ACHN (cell line): ENCODE results near the gene SLC16A8.
"Not testable (repeated sequence)": the region's sequence is repeated elsewhere in the genome, so short reads cannot be mapped to it uniquely, and the experiment has no call there.

Experiments
- DNase-seq: peaks from one replicate; pipeline ENCODE4 v3.0.0-alpha.2; 2015
- in situ Hi-C: cut with HindIII; loops from 2 replicates; pipeline ENCODE4 v1.10.0; 2017; ENCODE audit warnings: low sequenced_read_pairs, low pct_ligation_motif_present, low pct_unique_long_range_greater_than_20kb

Gene SLC16A8

DNA sequence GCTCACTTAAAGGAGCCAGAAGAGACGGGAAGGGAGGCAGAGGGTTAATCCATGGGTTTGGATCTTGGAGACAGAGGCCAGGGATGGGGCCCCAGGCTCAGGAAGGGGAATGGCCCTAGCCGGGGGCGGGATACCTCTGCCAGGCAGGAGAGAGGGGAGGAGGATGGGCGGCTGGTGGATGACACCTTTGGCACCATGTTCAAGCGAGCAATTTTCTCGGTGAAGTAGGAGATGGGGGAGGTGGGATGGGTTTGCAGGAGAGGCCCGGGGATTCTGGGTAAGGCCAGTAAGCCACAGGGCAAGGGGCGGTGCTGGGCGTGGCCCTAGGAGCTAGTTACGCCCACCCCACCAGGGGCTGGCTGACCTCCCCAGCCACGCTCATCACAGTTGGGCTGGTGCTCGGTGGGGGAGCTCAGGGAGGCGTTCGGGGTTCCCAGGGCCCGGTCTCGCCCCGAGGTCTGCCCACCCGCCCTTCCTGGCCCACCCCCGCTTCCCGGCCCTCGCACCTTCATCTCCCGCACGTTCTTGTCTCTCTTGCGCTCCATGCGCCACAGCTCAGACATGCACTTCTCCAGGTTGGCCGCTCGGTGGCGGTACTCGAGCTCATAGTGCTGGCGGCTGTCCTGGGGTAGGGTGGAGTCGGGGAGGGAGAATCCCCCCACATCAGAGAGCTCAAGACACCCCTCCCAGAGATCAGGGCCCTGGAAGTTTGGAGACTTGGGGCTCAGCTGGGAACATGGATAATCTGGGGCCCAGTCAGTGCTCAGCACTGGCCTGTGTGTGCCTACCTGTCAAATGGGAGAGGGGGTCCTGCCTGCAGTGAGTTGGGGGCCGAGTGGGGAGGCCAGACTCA, 13.8 kb upstream of the SLC16A8 start:
- no peak for DNase-seq
- in situ Hi-C loops: no loop called here

DNA sequence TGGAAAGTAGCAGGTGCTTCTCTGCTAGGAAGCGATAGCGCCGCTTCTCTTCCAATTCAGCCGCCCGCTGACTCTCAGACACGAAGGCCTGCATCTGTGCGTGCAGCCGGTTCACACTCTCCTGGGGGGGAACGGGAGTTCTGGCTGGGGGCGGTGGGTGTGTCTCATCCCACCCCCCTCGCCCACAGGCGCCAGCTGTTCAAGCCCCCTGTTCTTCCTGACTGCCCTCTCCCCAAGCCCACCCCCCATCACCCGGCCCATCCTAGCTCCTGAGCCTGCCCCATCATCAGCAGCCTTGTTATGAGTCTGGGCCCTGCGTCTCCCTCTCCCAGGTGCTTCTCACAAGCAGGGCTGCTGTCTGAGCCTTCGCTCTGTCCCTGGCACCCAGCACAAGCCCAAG, 13.1 kb upstream of the SLC16A8 start:
- no peak for DNase-seq
- in situ Hi-C loops: no loop called here

DNA sequence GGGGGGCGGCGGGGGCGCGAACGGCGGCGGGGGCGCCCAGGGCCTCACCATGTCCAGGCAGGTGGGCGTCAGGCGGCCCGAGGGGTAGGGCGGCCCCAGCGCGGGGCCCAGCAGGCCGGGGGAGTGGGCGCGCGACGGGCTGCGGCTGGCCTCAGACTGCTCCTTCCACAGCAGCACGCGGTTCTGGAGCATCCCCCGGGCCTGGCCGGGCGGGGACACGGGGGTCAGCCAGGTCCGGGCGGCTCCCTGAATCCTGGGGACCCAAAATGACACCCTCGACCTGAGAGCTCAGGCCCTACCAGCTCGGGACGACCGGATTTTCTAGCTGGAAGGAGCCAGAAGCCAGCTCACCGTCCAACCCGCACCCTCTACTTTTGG, 5.5 kb upstream of the SLC16A8 start:
- no peak for DNase-seq
- in situ Hi-C loops: no loop called here

DNA sequence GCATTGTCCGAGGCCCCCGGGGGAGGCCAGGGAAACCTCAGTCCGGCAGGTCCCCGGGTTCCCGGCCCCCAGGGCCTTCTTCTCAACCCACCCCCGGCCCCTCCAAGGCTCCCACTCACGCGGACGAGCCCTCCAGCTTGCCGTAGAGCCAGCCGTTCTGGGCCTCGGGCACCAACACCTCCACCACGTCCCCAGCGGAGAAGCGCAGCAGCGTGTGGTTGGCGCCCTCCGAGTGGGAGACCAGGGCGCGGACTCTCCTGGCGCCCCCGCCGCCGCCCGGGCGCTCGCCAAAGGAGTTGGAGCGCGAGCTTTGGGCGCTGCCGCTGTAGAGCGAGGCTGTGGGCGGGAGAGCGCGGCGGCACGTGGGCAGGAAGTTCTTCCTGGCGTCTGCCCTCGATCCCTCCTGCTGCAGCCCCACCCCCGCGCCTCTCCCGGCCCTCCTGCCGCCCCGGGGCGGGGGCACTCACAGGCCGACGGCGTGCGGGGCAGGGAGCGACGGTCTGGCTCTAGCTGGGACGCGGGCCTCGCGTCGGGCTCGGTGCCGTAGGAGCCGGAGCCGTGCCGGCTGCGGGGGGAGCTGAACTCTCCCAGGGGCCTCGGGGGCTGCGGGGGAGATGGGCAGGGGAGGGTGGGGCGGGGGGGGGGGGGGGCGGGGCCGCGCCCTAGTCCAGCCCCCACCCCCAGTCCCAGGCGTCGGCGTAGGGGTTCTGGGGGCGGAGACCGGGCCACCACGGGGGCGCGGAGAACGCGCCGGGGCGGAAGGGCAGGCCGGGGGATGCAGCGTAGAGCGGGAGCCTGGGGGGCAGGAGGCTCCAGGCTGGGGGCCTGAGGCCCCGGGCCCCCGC, 4.9 kb upstream of the SLC16A8 start:
- DNase-seq: no peak
- in situ Hi-C loops: no loop called here

DNA sequence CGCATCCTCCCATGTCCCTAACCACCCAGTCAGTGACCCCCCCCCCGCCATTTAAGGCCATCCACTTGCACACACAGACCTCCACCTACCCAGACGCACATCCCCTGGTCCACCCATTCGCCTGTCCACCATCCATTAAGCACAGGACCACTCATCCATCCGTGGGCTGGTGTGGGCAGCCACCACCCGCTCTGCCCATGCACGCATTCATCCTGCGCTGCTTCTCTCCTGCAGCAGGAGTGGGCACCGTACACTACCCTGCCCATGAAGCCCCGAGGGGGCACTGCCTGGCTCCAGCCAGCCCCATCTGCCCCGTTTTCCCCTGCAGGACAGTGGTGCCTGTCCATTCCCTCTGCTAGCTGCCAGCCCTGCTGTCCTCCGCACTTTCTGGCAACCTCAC, 3.9 kb upstream of the SLC16A8 start:
- in situ Hi-C loops: no loop called here
- no peak for DNase-seq

DNA sequence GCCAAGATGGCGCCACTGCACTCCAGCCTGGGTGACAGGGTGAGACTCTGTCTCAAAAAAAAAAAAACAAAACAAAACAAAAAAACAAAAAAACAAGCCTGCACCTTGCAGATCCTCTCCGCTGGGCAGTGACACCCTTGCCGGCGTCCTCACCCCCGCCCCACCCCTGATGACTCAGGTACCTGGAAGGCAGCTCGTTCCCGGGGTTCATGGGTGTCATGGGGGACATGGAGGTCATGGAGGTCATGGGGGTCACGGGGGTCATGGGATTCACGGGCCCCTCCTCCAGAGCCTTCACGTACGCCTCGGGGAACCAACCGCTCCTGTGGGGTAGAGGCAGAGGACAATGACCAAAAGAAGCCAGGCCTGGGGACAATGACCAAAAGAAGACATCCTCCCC, 3.0 kb upstream of the SLC16A8 start:
- DNase-seq: no peak
- in situ Hi-C loops: no loop called here

DNA sequence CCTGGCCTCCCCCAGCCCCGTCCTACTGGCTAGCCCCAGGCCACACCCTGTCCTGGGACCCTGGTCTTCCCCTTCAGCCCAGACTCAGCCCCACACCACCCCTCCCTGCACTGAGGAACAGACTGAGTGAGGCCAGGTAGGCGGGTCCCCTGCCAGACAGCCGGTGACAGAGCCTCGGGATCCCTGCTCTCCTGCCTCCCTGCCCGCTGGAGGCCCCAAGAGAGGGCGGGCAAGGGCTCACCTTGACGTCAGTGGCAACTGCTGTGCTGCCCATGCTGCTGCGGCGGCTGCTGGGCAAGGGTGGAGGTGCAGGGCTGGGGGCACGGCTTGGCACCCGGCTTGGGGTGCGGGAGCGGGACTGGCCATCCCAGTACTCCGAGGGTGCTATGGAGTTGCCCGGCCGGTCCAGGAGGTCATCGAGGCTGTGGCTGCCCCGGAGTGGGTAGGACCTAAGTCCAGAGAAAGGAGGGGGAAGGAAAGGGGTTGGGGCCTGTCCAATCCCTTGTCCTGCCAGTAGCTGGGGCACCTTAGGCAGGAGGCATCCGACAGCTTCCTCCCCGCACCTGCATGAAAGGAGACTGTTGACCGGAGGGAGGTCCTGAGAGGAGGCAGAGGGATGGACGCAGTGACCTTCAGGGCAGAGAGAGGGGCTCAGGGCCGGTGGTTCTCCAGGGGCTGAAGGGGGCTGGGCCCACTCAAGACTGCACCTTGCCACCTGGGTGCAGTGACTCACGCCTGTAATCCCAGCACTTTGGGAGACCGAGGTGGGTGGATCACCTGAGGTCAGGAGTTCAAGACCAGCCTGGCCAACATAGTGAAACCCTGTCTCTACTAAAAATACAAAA, 2.2 kb upstream of the SLC16A8 start:
- no peak for DNase-seq
- in situ Hi-C loops: no loop called here

DNA sequence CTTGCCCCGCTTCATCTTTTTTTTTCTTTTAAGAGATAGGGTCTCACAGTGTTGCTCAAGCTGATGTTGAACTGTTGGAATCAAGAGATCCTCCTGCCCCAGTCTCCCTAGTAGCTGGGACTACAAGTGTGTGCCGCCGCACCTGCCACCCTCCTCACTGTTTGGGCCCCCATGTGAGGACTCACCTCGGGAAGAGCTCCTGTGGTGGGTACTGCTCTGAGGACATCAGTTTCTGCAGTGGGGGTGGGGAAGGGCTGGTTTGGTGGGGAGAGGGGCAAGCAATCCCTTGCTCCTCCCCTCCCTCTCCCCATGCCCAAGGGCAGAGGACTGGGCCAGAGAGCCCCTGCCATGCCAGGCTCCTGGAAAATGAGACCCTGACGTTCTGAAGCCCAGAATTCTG, 1.5 kb upstream of the SLC16A8 start:
- no peak for DNase-seq
- in situ Hi-C loops: no loop called here

DNA sequence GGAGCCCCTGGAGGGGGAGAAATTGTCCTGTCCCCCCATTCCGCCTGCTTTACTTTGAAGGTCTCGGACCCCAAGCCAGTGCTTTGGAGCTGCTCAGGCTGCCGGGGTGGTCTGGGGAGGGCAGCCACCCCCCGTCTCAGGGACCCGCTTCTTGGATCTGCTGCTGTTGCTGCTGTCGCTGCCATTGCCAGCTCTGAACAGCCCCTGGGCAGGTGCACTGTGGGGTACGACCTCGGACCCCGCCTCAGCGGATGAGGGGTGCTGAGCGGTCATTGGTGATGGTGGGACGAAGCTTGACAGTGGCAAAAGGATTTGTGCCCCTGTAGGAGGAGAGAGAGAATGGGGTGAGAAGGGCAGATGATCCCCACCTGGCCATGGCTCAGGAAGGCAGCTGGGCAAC, 1.1 kb upstream of the SLC16A8 start:
- no peak for DNase-seq
- in situ Hi-C loops: no loop called here

DNA sequence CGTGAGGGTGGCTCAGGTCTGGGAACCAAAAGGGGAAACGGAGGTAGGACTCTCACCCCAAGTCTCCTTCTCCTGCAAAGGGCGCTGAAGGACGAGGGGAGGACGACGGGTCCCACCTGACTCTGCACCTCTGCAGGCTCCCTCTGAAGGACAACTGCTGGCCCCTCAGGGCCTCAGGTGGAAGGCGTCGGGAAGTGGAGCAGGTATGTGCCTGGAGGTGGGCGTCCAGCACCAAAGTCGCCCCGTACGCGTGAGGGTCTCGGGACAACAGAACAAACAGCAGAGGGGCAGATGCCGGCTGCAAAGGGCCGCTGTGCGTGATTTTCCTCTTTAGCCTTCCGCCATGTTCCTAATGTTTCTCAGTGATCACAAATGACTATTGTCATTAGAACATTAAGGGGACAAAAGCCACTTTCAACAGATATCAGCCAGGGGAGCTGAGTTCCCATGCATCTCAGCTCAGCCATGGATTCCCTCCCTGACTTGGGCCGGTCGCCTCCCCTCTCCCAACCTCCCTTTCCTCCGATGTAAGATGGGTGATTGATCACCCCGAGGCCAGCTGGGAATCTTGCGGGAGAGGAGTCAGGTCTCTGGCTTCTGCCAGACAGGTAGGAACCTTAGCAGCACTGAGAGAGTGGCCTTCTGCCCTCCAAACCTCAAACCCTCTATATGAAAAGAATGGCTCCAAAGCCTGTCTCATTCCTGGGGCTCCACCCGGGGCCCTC, 836 bp downstream of the SLC16A8 start:
- in situ Hi-C loops: no loop called here
- no peak for DNase-seq

DNA sequence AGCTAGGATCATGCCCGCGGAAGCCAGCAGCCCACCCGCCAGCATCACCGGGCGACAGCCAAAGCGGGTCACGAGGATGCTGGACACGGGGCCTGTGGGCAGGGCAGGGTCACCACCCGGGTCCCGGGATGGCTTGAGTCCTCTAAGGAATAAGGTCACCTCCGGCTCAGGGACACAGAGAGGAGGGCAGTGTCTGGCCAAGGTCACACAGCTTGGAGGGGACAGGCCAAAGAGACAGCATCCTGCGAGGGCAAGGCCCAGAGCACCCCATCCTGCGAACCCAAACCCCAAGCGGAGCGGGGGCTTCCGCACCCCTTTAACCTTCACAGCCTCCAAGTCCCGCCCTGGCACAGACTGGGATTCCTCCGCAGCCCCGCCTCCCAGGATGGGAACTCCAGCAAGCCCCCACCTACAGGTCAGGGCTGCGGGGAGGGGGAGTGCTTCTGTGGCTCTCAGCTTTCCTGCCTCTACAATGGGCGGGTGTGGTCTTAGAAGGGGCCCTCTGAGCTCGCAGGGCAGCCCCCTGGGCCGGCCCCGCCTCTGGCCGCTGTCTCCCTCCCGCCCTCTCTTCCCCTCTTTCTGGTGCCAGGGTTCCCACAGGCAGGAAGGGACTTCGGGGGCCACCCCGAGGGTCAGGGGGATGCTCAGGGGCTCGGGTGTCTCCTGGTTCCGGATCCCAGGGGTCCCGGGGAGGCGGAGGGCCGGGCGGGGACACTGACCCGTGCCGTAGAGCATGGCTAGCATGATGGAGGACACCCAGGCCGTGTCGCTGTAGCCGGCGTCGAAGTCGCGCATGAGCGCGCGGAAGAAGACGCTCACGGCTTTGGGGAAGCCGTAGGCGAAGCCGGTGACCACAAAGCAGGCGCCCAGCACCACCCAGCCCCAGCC, 1.8 kb downstream of the SLC16A8 start:
- in situ Hi-C loops: no loop called here
- no peak for DNase-seq

DNA sequence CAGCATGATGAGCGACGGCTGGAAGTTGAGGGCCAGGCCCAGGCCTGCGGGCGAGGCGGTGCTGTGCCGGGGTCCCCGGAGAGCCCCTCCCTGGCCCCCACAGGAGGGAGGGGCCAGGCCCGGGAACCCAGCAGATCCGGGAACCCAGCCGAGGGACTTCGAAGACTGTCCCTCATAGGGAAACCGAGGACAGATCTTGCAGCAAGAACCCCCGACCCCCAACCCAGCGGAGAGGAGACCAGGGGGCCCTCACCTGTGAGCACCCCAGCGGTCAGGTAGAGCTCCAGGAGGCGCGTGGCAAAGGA, 2.4 kb downstream of the SLC16A8 start:
- in situ Hi-C loops: no loop called here
- no peak for DNase-seq

DNA sequence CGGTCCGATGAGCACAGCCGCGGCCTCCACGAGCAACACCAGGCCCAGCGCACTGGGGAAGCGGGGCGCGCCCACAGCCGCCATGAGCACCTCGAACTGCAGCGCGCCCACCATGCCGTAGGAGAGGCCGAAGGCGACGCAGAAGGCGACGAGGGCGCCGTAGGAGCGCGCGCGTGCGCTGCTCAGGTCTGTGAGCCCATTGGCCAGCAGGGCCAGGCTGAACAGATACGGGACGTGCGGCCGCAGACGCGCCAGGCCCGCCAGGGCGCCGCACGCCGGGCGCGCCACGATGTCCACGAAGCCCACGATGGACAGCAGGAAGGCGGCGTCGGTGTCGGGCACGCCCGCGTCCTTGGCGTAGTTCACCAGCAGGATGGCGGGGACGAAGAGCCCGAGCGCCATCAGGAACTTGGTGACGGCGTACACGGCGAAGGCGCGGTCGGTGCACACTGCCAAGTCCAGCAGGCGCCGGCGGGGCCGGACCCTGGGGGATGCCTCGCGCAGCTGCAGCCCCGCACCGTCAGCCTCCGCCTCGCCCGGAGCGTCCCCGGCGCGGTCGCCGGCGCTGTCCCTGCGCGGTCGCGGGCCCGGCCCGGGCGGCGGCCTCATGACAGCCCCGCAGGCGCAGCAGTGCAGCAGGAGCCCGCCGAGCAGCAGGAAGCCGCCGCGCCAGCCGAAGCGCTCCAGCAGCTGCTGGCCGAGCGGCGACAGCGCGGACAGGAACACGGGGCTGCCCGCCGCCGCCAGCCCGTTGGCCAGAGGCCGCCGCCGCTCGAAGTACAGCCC, 2.9 kb downstream of the SLC16A8 start:
- in situ Hi-C loops: no loop called here
- DNase-seq: no peak

DNA sequence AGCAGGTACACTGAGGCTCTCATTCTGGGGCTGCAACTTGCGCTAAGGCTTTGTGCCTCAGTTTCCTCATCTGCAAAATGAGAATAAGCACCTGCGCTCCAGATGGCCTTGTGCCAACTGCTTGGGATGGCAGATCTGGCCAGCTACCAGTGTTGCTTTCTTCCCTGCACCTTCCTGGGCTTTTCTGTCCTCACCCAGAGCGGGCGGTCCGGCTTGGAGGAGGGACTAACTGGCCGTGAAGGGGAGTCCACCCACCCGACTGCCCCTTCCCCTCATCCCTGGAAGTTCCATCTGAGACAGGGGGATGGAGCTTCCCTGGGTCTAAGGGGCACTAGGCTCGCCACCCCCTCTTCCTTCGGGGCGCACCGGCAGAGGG, 3.5 kb downstream of the SLC16A8 start:
- in situ Hi-C loops: no loop called here
- DNase-seq: no peak

DNA sequence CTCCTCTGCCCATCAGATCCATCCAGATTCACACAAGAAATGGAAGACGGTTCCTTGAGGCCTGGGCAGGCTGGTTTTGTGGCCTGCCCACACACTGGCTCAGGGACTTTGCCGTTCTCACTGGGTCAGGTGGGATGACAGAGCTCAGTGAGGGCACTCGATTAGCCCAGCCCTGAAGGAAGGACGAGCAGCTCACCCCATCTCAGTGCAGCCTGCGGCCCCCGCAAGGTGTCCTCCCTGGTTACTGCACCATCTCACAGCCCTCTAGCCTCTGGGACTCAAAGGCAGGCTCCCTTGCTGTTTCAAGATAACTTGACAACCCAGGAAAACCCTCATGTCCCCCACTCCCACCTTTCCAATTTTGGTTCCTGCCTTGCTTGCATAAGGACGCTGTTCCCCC, 4.2 kb downstream of the SLC16A8 start:
- no peak for DNase-seq
- in situ Hi-C loops: no loop called here

DNA sequence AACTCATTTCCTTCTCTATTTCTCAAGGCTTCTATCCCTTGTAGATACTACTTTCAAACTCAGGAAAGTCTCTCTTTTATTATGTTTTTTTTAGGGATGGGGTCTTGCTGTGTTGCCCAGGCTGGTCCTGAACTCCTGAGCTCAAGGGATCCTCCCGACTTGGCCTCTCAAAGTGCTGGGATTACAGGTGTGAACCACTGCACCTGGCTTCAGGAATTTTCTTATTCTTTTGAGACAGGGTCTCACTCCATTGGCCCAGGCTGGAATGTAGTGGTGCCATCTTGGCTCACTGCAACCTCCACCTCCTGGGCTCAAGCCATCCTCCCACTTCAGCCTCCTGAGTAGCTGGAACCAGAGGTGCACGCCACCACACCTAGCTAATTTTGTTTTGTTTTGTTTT, 4.8 kb downstream of the SLC16A8 start:
- in situ Hi-C loops, DNase-seq: not testable (repeated sequence)
